Choroid plexus epithelial cell (primary cell): ENCODE data around the gene CCDC186.

Source experiments
- DNase-seq: peaks from one replicate; pipeline ENCODE4 v3.0.0-alpha.2; 2010; ENCODE audit warnings: low read depth
- H3K4me3 ChIP-seq: 2 replicates; pipeline ENCODE4 v1.5.1; 2011; ENCODE audit warnings: low read depth, mild to moderate bottlenecking, control low read depth, low read length, moderate library complexity
- CTCF ChIP-seq: conservative IDR thresholded peaks from 2 replicates; pipeline ENCODE4 v1.5.1; 2011; ENCODE audit warnings: low read depth, mild to moderate bottlenecking, control low read depth, inconsistent platforms, low read length, moderate library complexity

Gene CCDC186

GRCh38 chr10:114188001-114188400 lies 14.0 kb upstream of the CCDC186 start:
- no peak overlapping the region for H3K4me3 ChIP-seq
- no peak for TF ChIP-seq CTCF
- DNase-seq = no peak

GRCh38 chr10:114184276-114184675 lies 10.3 kb upstream of the CCDC186 start:
- TF ChIP-seq CTCF = no peak
- no peak overlapping the region for H3K4me3 ChIP-seq
- DNase-seq = no peak

- TF ChIP-seq CTCF = no peak
- DNase-seq = no peak
- no peak overlapping the region for H3K4me3 ChIP-seq
These were observed 9.6 kb upstream of the CCDC186 start for GRCh38 chr10:114183563-114183962.

- no peak for TF ChIP-seq CTCF
- H3K4me3 ChIP-seq = no peak overlapping the region
- no peak for DNase-seq
These were observed 8.0 kb upstream of the CCDC186 start for GRCh38 chr10:114181971-114182370.

- H3K4me3 ChIP-seq = no peak overlapping the region
- no peak for TF ChIP-seq CTCF
- DNase-seq = no peak
These were observed 6.9 kb upstream of the CCDC186 start for GRCh38 chr10:114180937-114181336.

- DNase-seq = no peak
- H3K4me3 ChIP-seq = no peak overlapping the region
- TF ChIP-seq CTCF = no peak
These were observed 5.7 kb upstream of the CCDC186 start for GRCh38 chr10:114179747-114180146.

GRCh38 chr10:114179148-114179547 lies 5.1 kb upstream of the CCDC186 start, which contains the start of gene TDRD1:
Gene TDRD1 (plus strand): TSS chr10:114179353. CDS start chr10:114187832, 8,479 bp downstream.
- no peak for TF ChIP-seq CTCF
- peak within 1 kb of the TSS; percentile 38 for H3K4me3 ChIP-seq
- DNase-seq = peak; percentile 29
